HG03469 (cell line): ENCODE results near the gene TMC8.
"Not testable (repeated sequence)": the region's sequence is repeated elsewhere in the genome, so short reads cannot be mapped to it uniquely, and the experiment has no call there.

ENCODE experiments used
- ATAC-seq: cut with Tn5 transposase; IDR thresholded peaks from one replicate; pipeline ENCODE4 v1.9.1; 2021; ENCODE audit warnings: mild to moderate bottlenecking, moderate library complexity, moderate number of reproducible peaks; ENCODE audit not compliant: unreplicated experiment

Gene TMC8

GRCh38 chr17:78133971-78134898, 3.7 kb downstream of the TMC8 start:
- no peak for ATAC-seq

- ATAC-seq = no peak
These were observed 4.4 kb downstream of the TMC8 start for GRCh38 chr17:78134899-78135385.

GRCh38 chr17:78135858-78136500, 5.4 kb downstream of the TMC8 start:
- no peak for ATAC-seq

DNA sequence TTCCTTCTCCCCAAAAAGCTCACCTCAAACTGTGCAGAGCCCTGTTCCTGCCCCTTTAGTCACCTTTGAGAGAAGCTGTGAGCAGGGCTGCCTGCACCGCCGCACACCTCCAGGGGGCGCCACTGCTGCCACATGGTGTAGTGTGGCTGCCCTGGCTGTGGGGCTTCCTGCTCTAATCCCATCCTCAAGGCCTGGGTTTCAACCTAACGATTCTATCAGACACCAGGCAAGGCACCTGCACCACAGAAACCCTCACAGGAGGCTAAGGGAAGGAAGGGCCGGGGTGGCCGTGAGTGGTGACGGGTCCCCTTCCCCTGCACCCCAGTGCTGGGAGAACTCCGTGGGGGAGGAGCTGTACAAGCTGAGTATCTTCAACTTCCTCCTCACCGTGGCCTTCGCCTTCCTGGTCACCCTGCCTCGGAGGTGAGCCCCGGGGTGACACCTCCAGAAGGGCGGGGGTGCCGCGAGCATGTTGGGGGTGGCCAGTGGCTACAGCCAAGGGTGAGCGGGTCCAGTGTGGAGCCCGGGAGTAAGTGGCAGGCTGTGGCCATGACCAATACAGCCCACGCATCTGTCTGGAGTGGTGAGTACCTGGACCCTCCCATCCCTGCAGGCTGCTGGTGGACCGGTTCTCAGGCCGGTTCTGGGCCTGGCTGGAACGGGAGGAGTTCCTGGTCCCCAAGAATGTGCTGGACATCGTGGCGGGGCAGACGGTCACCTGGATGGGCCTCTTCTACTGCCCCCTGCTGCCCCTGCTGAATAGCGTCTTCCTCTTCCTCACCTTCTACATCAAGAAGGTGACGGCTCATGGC, 7.0 kb downstream of the TMC8 start:
- ATAC-seq = no peak

GRCh38 chr17:78138204-78139060, 7.9 kb downstream of the TMC8 start:
- ATAC-seq = no peak

DNA sequence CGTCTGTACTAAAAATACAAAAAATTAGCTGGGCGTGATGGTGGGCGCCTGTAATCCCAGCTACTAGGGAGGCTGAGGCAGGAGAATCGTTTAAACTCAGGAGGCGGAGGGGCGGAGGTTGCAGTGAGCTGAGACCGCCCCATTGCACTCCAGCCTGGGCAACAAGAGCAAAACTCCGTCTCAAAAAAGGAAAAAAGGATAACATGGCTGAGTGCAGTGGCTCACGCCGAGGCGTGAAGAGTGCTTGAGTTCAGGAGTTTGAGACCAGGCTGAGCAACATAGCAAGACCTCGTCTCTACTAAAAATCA, 9.2 kb downstream of the TMC8 start:
- not testable (repeated sequence) for ATAC-seq

GRCh38 chr17:78140169-78141051, 9.8 kb downstream of the TMC8 start:
- peak; percentile 53 for ATAC-seq

DNA sequence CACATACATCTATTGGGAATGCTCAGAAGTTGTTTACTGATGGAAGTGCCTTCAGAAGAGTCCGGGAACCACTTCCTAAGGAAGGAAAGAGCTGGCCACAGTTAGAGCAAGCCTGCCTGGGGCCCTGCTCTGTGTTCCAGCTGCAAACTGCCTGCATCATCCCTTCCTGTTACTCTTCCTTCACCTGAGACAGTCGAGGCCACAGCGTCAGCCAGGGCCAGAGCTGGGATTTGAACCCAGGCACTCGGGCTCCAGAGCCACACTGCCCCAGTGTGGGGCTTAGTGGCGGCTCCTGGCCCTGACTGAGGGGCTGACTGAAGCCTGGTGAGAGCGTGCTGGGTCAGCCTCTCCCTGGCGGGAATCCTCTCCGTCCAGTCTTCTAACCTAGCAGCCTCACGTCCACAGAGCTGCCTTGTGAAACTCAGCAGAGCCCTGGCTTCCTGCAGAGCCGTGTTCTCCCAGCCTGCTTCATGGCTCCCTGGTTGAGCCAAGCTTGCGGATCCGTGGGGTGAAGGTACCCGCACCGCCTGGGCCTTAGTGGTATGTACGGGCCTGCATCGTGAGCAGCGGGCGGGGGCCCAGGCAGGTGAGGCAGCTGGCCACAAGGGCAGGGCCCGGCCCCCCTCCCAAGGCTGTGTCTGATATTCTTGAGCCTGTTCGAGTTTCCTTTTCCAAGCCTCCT, 11.0 kb downstream of the TMC8 start:
- no peak for ATAC-seq

- no peak for ATAC-seq
These were observed 11.7 kb downstream of the TMC8 start for GRCh38 chr17:78142119-78142861.

DNA sequence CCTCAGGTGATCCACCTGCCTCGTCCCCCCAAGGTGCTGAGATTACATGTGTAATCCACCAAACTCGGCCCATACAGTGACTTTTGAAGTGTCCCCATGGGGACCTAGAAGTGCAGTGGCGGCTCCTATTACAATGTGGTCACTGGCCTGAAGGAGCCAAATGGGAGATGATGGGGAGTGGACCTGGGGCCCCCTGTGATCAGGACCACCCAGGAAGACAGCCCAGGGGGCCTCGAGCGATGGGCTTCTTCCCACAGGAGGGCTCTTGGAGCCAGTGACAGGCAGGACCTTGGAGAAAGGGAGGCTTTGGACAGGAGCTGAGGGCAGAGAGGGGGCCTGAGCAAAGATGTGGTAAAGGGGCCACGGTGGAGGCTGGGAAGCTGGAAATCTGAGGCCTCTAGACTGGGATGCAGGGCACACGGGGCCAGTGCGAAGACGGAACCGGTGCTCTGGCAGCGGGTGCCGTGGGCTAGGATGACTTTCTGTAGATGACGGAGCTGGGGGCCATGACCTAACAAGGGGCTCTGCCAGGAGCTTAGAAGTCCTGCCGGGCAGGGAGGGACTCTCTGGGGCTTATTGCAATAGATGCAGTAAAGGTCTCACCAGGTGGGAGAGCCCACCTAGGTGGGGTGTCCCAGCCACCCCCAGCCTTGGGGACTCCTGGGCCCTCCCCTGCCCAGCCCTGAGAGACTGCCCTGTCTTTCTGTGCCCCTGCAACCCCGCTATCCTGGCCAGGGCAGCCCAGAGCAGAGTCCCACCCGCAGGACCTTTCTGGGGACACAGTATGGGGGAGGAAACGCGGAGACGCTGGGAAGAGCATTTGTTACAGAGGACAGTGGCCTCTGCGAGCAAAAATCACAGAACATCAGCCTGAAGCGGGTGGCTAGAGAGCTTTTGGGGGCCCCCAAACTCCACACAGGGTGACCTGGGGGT, 12.9 kb downstream of the TMC8 start:
- no peak for ATAC-seq

DNA sequence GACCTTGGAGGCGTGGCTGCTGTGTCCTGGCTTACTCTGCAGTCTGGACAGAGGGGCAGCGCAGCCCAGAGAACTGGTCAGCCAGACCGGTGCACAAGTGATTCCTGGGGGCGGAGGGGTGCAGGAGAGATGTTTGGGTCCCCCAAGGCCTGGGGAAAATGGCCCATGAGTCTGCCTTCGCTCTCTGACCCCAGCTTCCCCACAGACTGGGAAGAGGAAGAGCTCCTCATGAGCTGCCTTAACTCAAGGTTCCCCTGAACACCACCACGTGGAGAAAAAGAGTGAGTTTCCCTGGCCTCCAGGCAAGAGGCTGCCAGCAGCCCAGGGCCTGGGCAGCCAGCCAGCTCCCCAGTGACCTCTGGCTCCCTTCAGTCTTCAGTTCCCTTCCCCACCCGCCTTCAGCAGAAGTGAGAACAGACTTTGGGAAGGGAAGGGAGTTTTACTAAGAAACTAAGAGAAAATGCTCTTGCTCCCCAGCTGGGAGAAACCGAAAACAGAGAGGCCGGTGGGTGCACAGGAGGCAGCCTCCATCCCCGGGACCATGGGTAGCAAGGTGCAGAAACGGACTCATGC, 13.7 kb downstream of the TMC8 start:
- ATAC-seq = no peak

DNA sequence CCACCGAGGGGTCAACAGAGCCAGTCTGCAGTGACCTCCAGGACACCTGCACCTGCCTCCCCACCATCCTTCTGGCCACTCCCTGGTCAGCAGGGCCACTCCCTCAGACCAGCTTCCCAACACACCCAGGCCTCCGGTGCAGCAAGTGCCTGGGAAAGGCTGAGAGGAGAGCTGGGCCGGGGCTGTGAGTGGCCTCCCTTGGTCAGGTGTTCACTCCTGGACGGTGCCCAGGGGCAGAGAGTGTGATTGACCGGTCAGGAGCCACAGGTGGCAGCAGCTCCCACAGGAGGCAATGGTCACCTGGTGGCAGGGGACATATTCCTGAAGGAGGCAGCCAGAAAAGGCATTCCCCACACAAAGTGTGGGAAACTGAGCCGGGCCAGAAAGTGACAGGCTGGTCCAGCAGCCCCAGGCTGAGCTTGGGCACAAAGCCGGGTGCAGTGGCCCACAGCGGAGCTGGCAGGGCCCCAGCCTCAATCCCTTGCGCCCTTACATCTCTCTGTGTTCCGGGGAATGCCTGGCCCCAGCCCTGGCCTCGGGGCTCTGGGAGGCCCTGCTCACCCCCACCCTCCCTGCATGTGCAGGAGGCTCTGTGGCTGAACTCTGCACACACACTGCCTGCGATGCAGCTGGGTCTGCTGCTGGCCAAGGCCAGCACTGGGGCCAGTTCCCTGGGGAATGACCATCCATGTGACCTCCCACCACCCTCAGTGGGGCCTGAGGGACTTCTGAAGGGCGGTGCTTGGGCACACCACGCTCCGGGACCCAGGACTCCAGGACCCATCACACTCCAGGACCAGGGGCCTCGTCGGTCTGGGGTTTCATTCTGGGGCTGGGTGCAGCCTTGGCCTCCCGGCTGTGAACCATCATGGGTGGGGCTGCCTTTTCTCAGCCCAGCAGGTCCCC, 14.4 kb downstream of the TMC8 start:
- no peak for ATAC-seq

DNA sequence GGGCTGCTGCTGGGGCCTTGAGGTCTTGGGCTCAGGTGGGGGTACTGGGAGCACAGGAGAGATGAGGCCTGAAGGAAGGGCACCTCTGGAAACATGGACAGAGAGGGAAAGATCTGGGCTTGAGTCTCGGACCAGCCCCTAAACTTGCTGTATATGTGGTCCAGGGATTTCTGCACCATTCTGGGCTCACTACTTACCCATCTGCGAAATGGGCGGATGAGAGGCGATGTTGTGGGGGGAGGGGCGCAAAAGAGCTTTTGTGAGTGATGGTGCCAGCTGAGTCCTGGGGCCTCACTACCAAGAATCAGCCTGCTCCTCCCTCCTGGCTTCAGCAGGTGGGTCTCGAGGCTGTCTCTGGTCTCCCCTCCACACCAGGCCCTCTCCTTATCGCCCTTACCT, 15.9 kb downstream of the TMC8 start:
- ATAC-seq = no peak

GRCh38 chr17:78146881-78147280, 16.3 kb downstream of the TMC8 start:
- no peak for ATAC-seq

GRCh38 chr17:78147315-78147998, 16.9 kb downstream of the TMC8 start:
- no peak for ATAC-seq
